ENCODE results near the gene DCP1B.

Gene DCP1B

GRCh38 chr12:1914114-1914911 is 89.9 kb downstream of the DCP1B start:
- H3K36me3 ChIP-seq (ENCODE audit: insufficient read depth, low read length) = no peaks in the 10 kb centered on the region
- H3K4me1 ChIP-seq (ENCODE audit: insufficient read depth, low read length) = peaks cover 11% of the 10 kb centered on the region
- no peak overlapping the region for H3K9ac ChIP-seq (ENCODE audit: low read length)
- no peak overlapping the region for H3K27ac ChIP-seq (ENCODE audit: low read depth, low read length)
- no peaks in the 10 kb centered on the region for H3K9me3 ChIP-seq (ENCODE audit: low read length)
- H3K4me3 ChIP-seq (ENCODE audit: low read depth in 1 of 2, low read length in 2 of 2) = no peak overlapping the region
- no peaks in the 10 kb centered on the region for H3K27me3 ChIP-seq (ENCODE audit: control insufficient read depth in 1 of 2, insufficient read depth in 2 of 2, low read length in 2 of 2)

- H3K27me3 ChIP-seq (ENCODE audit: control insufficient read depth in 1 of 2, insufficient read depth in 2 of 2, low read length in 2 of 2) = no peaks in the 10 kb centered on the region
- H3K4me3 ChIP-seq (ENCODE audit: low read depth in 1 of 2, low read length in 2 of 2) = no peak overlapping the region
- no peak overlapping the region for H3K27ac ChIP-seq (ENCODE audit: low read depth, low read length)
- H3K9me3 ChIP-seq (ENCODE audit: low read length) = no peaks in the 10 kb centered on the region
- peaks cover 11% of the 10 kb centered on the region for H3K4me1 ChIP-seq (ENCODE audit: insufficient read depth, low read length)
- no peak overlapping the region for H3K9ac ChIP-seq (ENCODE audit: low read length)
- H3K36me3 ChIP-seq (ENCODE audit: insufficient read depth, low read length) = no peaks in the 10 kb centered on the region
Observed at GRCh38 chr12:1913377-1914113, 90.7 kb downstream of the DCP1B start.

- Histone ChIP-seq H3K36me3 (ENCODE audit: insufficient read depth, low read length) (no peaks in the 10 kb centered on the region), H3K27me3 (ENCODE audit: control insufficient read depth in 1 of 2, insufficient read depth in 2 of 2, low read length in 2 of 2) (no peaks in the 10 kb centered on the region), H3K9ac (ENCODE audit: low read length) (no peak overlapping the region), H3K27ac (ENCODE audit: low read depth, low read length) (no peak overlapping the region), H3K9me3 (ENCODE audit: low read length) (no peaks in the 10 kb centered on the region), H3K4me1 (ENCODE audit: insufficient read depth, low read length) (peaks cover 11% of the 10 kb centered on the region), H3K4me3 (ENCODE audit: low read depth in 1 of 2, low read length in 2 of 2) (no peak overlapping the region)
Observed at GRCh38 chr12:1912580-1913376, 91.5 kb downstream of the DCP1B start.

- H3K4me3 ChIP-seq (ENCODE audit: low read depth in 1 of 2, low read length in 2 of 2) = no peak overlapping the region
- H3K4me1 ChIP-seq (ENCODE audit: insufficient read depth, low read length) = peaks cover 5% of the 10 kb centered on the region
- no peaks in the 10 kb centered on the region for H3K9me3 ChIP-seq (ENCODE audit: low read length)
- no peaks in the 10 kb centered on the region for H3K27me3 ChIP-seq (ENCODE audit: control insufficient read depth in 1 of 2, insufficient read depth in 2 of 2, low read length in 2 of 2)
- H3K36me3 ChIP-seq (ENCODE audit: insufficient read depth, low read length) = no peaks in the 10 kb centered on the region
- H3K9ac ChIP-seq (ENCODE audit: low read length) = no peak overlapping the region
- H3K27ac ChIP-seq (ENCODE audit: low read depth, low read length) = no peak overlapping the region
Observed at GRCh38 chr12:1911598-1912575, 92.4 kb downstream of the DCP1B start.

GRCh38 chr12:1910468-1910867 is 93.8 kb downstream of the DCP1B start:
- Histone ChIP-seq H3K4me3 (ENCODE audit: low read depth in 1 of 2, low read length in 2 of 2) (no peak overlapping the region), H3K27me3 (ENCODE audit: control insufficient read depth in 1 of 2, insufficient read depth in 2 of 2, low read length in 2 of 2) (no peaks in the 10 kb centered on the region), H3K36me3 (ENCODE audit: insufficient read depth, low read length) (no peaks in the 10 kb centered on the region), H3K9ac (ENCODE audit: low read length) (no peak overlapping the region), H3K9me3 (ENCODE audit: low read length) (no peaks in the 10 kb centered on the region), H3K4me1 (ENCODE audit: insufficient read depth, low read length) (no peaks in the 10 kb centered on the region), H3K27ac (ENCODE audit: low read depth, low read length) (no peak overlapping the region)

- Histone ChIP-seq H3K4me3 (ENCODE audit: low read depth in 1 of 2, low read length in 2 of 2) (no peak overlapping the region), H3K36me3 (ENCODE audit: insufficient read depth, low read length) (no peaks in the 10 kb centered on the region)
Observed at GRCh38 chr12:1908758-1909157, 95.5 kb downstream of the DCP1B start.

GRCh38 chr12:1907652-1908611 is 96.3 kb downstream of the DCP1B start:
- no peak overlapping the region for H3K27ac ChIP-seq (ENCODE audit: low read depth, low read length)

More at GRCh38 chr12:1908758-1909157, 95.5 kb downstream of the DCP1B start:
- Histone ChIP-seq H3K27ac (ENCODE audit: low read depth, low read length) (no peak overlapping the region), H3K9ac (ENCODE audit: low read length) (no peak overlapping the region), H3K27me3 (ENCODE audit: control insufficient read depth in 1 of 2, insufficient read depth in 2 of 2, low read length in 2 of 2) (no peaks in the 10 kb centered on the region), H3K9me3 (ENCODE audit: low read length) (no peaks in the 10 kb centered on the region), H3K4me1 (ENCODE audit: insufficient read depth, low read length) (no peaks in the 10 kb centered on the region)

GRCh38 chr12:1906579-1906978 is 97.7 kb downstream of the DCP1B start:
- Histone ChIP-seq H3K36me3 (ENCODE audit: insufficient read depth, low read length) (no peaks in the 10 kb centered on the region), H3K4me1 (ENCODE audit: insufficient read depth, low read length) (no peaks in the 10 kb centered on the region), H3K27me3 (ENCODE audit: control insufficient read depth in 1 of 2, insufficient read depth in 2 of 2, low read length in 2 of 2) (no peaks in the 10 kb centered on the region), H3K27ac (ENCODE audit: low read depth, low read length) (no peak overlapping the region), H3K4me3 (ENCODE audit: low read depth in 1 of 2, low read length in 2 of 2) (no peak overlapping the region), H3K9ac (ENCODE audit: low read length) (no peak overlapping the region), H3K9me3 (ENCODE audit: low read length) (no peaks in the 10 kb centered on the region)

More at GRCh38 chr12:1907652-1908611, 96.3 kb downstream of the DCP1B start:
- no peaks in the 10 kb centered on the region for H3K4me1 ChIP-seq (ENCODE audit: insufficient read depth, low read length)
- H3K9me3 ChIP-seq (ENCODE audit: low read length) = no peaks in the 10 kb centered on the region
- peak overlapping the region in 1 of 2 donors; percentile 16 for H3K4me3 ChIP-seq (ENCODE audit: low read depth in 1 of 2, low read length in 2 of 2)
- no peaks in the 10 kb centered on the region for H3K27me3 ChIP-seq (ENCODE audit: control insufficient read depth in 1 of 2, insufficient read depth in 2 of 2, low read length in 2 of 2)
- H3K9ac ChIP-seq (ENCODE audit: low read length) = no peak overlapping the region
- H3K36me3 ChIP-seq (ENCODE audit: insufficient read depth, low read length) = no peaks in the 10 kb centered on the region

- Histone ChIP-seq H3K4me1 (ENCODE audit: insufficient read depth, low read length) (no peaks in the 10 kb centered on the region), H3K4me3 (ENCODE audit: low read depth in 1 of 2, low read length in 2 of 2) (no peak overlapping the region), H3K9ac (ENCODE audit: low read length) (no peak overlapping the region), H3K27ac (ENCODE audit: low read depth, low read length) (no peak overlapping the region), H3K27me3 (ENCODE audit: control insufficient read depth in 1 of 2, insufficient read depth in 2 of 2, low read length in 2 of 2) (no peaks in the 10 kb centered on the region), H3K9me3 (ENCODE audit: low read length) (no peaks in the 10 kb centered on the region), H3K36me3 (ENCODE audit: insufficient read depth, low read length) (no peaks in the 10 kb centered on the region)
Observed at GRCh38 chr12:1904875-1905274, 99.4 kb downstream of the DCP1B start.

GRCh38 chr12:1896964-1897363 is 107.3 kb downstream of the DCP1B start:
- H3K4me1 ChIP-seq (ENCODE audit: insufficient read depth, low read length) = no peaks in the 10 kb centered on the region
- no peaks in the 10 kb centered on the region for H3K36me3 ChIP-seq (ENCODE audit: insufficient read depth, low read length)
- no peak overlapping the region for H3K9ac ChIP-seq (ENCODE audit: low read length)
- no peak overlapping the region for H3K27ac ChIP-seq (ENCODE audit: low read depth, low read length)
- no peaks in the 10 kb centered on the region for H3K27me3 ChIP-seq (ENCODE audit: control insufficient read depth in 1 of 2, insufficient read depth in 2 of 2, low read length in 2 of 2)
- H3K9me3 ChIP-seq (ENCODE audit: low read length) = no peaks in the 10 kb centered on the region
- H3K4me3 ChIP-seq (ENCODE audit: low read depth in 1 of 2, low read length in 2 of 2) = no peak overlapping the region
